ENCODE data around the gene LAPTM5.

DNA sequence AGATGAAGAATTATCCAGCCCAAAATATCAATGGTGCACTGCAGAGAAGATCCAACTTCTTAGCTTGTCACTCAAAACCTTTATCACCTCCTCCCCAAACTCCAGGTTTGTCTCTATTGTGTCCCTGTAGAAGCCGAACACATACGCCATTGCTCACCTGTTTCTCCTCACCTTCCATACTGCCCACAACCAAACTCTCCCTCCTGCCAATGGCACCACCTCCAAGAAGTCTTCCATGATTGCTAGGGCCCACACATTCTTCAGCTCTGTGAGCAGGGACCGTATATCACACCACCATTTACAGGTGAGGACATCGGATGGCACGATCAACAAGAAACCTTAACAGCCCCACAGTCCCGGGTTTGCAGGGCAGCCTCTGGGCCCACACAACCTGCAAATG lies 2.2 kb downstream of the LAPTM5 start:
- TF ChIP-seq, protein P1, sequence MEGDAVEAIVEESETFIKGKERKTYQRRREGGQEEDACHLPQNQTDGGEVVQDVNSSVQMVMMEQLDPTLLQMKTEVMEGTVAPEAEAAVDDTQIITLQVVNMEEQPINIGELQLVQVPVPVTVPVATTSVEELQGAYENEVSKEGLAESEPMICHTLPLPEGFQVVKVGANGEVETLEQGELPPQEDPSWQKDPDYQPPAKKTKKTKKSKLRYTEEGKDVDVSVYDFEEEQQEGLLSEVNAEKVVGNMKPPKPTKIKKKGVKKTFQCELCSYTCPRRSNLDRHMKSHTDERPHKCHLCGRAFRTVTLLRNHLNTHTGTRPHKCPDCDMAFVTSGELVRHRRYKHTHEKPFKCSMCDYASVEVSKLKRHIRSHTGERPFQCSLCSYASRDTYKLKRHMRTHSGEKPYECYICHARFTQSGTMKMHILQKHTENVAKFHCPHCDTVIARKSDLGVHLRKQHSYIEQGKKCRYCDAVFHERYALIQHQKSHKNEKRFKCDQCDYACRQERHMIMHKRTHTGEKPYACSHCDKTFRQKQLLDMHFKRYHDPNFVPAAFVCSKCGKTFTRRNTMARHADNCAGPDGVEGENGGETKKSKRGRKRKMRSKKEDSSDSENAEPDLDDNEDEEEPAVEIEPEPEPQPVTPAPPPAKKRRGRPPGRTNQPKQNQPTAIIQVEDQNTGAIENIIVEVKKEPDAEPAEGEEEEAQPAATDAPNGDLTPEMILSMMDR (IDR thresholded peaks at IDR 0.05; ENCODE audit: insufficient read depth, low read depth, low read length): no peak
- TF ChIP-seq EZH2 (IDR thresholded peaks at IDR 0.05; ENCODE audit: insufficient read depth, low read length): no peak
